ENCODE results near the gene CYP4F22. TPM values are rescaled to one million over a fixed set of nuclear protein-coding genes. Genes with fewer than 3 reads are reported as not detected.

Gene CYP4F22
- total RNA-seq, 2 experiments from 2014 or later = 0.19 to 0.28 TPM

- ATAC-seq (ENCODE audit: poor library complexity) (no peak), DNase-seq (no peak)
- intact Hi-C loops (cut with DNase I, micrococcal nuclease) = no loop called here
- Mint-ChIP-seq H3K27me3 (no peaks in the 10 kb centered on the region), H3K27ac (no peak overlapping the region), H3K9me3 (no peaks in the 10 kb centered on the region), H3K4me1 (ENCODE audit: low read depth) (no peaks in the 10 kb centered on the region), H3K4me3 (no peak overlapping the region), H3K36me3 (ENCODE audit: low read depth) (no peaks in the 10 kb centered on the region)
- POLR2A ChIA-PET = no interaction called here
- no peaks in the 10 kb centered on the region for H3K4me1 ChIP-seq (ENCODE audit: insufficient read depth, low read length)
- H3K4me3 ChIP-seq (ENCODE audit: low read length) = no peak overlapping the region
- TF ChIP-seq CTCF (IDR thresholded peaks at IDR 0.05) = no peak
- no peaks in the 10 kb centered on the region for H3K36me3 ChIP-seq (ENCODE audit: insufficient read depth, low read length)
- H3K27me3 ChIP-seq (ENCODE audit: control insufficient read depth in 1 of 2, insufficient read depth in 2 of 2, low read length in 2 of 2) = no peaks in the 10 kb centered on the region
- CTCF ChIA-PET = no interaction called here
- no peaks in the 10 kb centered on the region for H3K9me3 ChIP-seq (ENCODE audit: control insufficient read depth in 1 of 2, insufficient read depth in 1 of 2, low read length in 2 of 2)
- H3K27ac ChIP-seq (ENCODE audit: low read depth in 1 of 2, low read length in 2 of 2) = no peak overlapping the region
Measured at GRCh38 chr19:15498910-15499309, 9.4 kb upstream of the CYP4F22 start.

GRCh38 chr19:15501596-15501995 is 6.7 kb upstream of the CYP4F22 start:
- H3K4me3 Mint-ChIP-seq = no peak overlapping the region
- no peaks in the 10 kb centered on the region for H3K36me3 ChIP-seq (ENCODE audit: insufficient read depth, low read length)
- H3K27ac Mint-ChIP-seq = no peak overlapping the region
- ChIA-PET CTCF (interaction anchor here (0.8 kb wide), 1 partner anchor 27 kb away, joined by 3 read pairs; no protein-coding TSS in a partner anchor), POLR2A (interaction anchor here (0.7 kb wide), 1 partner anchor 51 kb away, joined by 3 read pairs; no protein-coding TSS in a partner anchor)
- intact Hi-C loops (cut with DNase I, micrococcal nuclease) = no loop called here
- no peaks in the 10 kb centered on the region for H3K9me3 Mint-ChIP-seq
- no peaks in the 10 kb centered on the region for H3K4me1 Mint-ChIP-seq (ENCODE audit: low read depth)
- no peaks in the 10 kb centered on the region for H3K27me3 Mint-ChIP-seq
- no peaks in the 10 kb centered on the region for H3K9me3 ChIP-seq (ENCODE audit: control insufficient read depth in 1 of 2, insufficient read depth in 1 of 2, low read length in 2 of 2)
- DNase-seq = no peak
- ATAC-seq (ENCODE audit: poor library complexity) = no peak
- H3K4me3 ChIP-seq (ENCODE audit: low read length) = no peak overlapping the region
- H3K27me3 ChIP-seq (ENCODE audit: control insufficient read depth in 1 of 2, insufficient read depth in 2 of 2, low read length in 2 of 2) = no peaks in the 10 kb centered on the region
- TF ChIP-seq CTCF (IDR thresholded peaks at IDR 0.05) = no peak
- no peaks in the 10 kb centered on the region for H3K36me3 Mint-ChIP-seq (ENCODE audit: low read depth)
- H3K27ac ChIP-seq (ENCODE audit: low read depth in 1 of 2, low read length in 2 of 2) = no peak overlapping the region
- H3K4me1 ChIP-seq (ENCODE audit: insufficient read depth, low read length) = no peaks in the 10 kb centered on the region

- Histone ChIP-seq H3K27me3 (ENCODE audit: control insufficient read depth in 1 of 2, insufficient read depth in 2 of 2, low read length in 2 of 2) (no peaks in the 10 kb centered on the region), H3K36me3 (ENCODE audit: insufficient read depth, low read length) (no peaks in the 10 kb centered on the region), H3K9me3 (ENCODE audit: control insufficient read depth in 1 of 2, insufficient read depth in 1 of 2, low read length in 2 of 2) (no peaks in the 10 kb centered on the region), H3K27ac (ENCODE audit: low read depth in 1 of 2, low read length in 2 of 2) (no peak overlapping the region), H3K4me3 (ENCODE audit: low read length) (no peak overlapping the region), H3K4me1 (ENCODE audit: insufficient read depth, low read length) (no peaks in the 10 kb centered on the region)
- ChIA-PET CTCF (interaction anchor here (0.8 kb wide), 1 partner anchor 26 kb away, joined by 3 read pairs; no protein-coding TSS in a partner anchor), POLR2A (interaction anchor here (0.7 kb wide), 1 partner anchor 52 kb away, joined by 3 read pairs; no protein-coding TSS in a partner anchor)
- TF ChIP-seq CTCF (IDR thresholded peaks at IDR 0.05) = no peak
- Mint-ChIP-seq H3K4me1 (ENCODE audit: low read depth) (peaks cover 3% of the 10 kb centered on the region), H3K27ac (no peak overlapping the region), H3K9me3 (no peaks in the 10 kb centered on the region), H3K4me3 (no peak overlapping the region), H3K36me3 (ENCODE audit: low read depth) (no peaks in the 10 kb centered on the region), H3K27me3 (no peaks in the 10 kb centered on the region)
- ATAC-seq (ENCODE audit: poor library complexity) (no peak), DNase-seq (no peak)
- intact Hi-C loops (cut with DNase I, micrococcal nuclease) = no loop called here
Measured at GRCh38 chr19:15502264-15502663, 6.1 kb upstream of the CYP4F22 start.
